OCI-LY1 (cell line): ENCODE measurements around the gene COBL.

ENCODE experiments used
- H2AFZ ChIP-seq: fragments of 200-600 bp; sonication (generic), shearing (Covaris generic); 2 replicates; pipeline ENCODE4 v1.6.0; 2014; ENCODE audit warnings: antibody characterized with exemption, mild to moderate bottlenecking, low read length
- H3F3A ChIP-seq: fragments of 200-600 bp; sonication (generic), shearing (Covaris generic); 2 replicates; pipeline ENCODE4 v1.6.0; 2014; ENCODE audit warnings: mild to moderate bottlenecking, antibody characterized with exemption, low read length, moderate library complexity; ENCODE audit not compliant: insufficient read depth
- H3K27ac ChIP-seq: fragments of 200-600 bp; sonication (generic); 2 replicates; pipeline ENCODE4 v1.5.1; 2014; ENCODE audit warnings: low read length, mixed run types, mild to moderate bottlenecking, low read depth; ENCODE audit not compliant: poor library complexity, severe bottlenecking
- H3K27me3 ChIP-seq: fragments of 200-600 bp; sonication (generic); 2 replicates; pipeline ENCODE4 v1.6.0; 2014; ENCODE audit warnings: antibody characterized with exemption, mild to moderate bottlenecking, low read length, moderate library complexity; ENCODE audit not compliant: insufficient read depth
- H3K36me3 ChIP-seq: fragments of 200-600 bp; sonication (generic); 2 replicates; pipeline ENCODE4 v1.6.1; 2014; ENCODE audit warnings: mild to moderate bottlenecking, antibody characterized with exemption, low read length, moderate library complexity, mixed read lengths; ENCODE audit not compliant: insufficient read depth
- H3K4me1 ChIP-seq: fragments of 200-600 bp; sonication (generic); 2 replicates; pipeline ENCODE4 v1.5.1; 2014; ENCODE audit warnings: mild to moderate bottlenecking, low read length, moderate library complexity; ENCODE audit not compliant: insufficient read depth, severe bottlenecking
- H3K4me2 ChIP-seq: fragments of 200-600 bp; sonication (generic), shearing (Covaris generic); 2 replicates; pipeline ENCODE4 v1.6.1; 2014; ENCODE audit warnings: low read length
- H3K4me3 ChIP-seq: fragments of 200-600 bp; sonication (generic); 2 replicates; pipeline ENCODE4 v1.5.1; 2014; ENCODE audit warnings: low read length, low read depth, mild to moderate bottlenecking, mixed read lengths; ENCODE audit not compliant: poor library complexity, severe bottlenecking
- H3K79me2 ChIP-seq: fragments of 200-600 bp; shearing (Covaris generic); 2 replicates; pipeline ENCODE4 v1.6.1; 2016; ENCODE audit warnings: mixed run types, low read length, mixed read lengths; ENCODE audit not compliant: insufficient read depth
- H3K9ac ChIP-seq: fragments of 200-600 bp; sonication (generic), shearing (Covaris generic); 2 replicates; pipeline ENCODE4 v1.6.1; 2014; ENCODE audit warnings: mild to moderate bottlenecking, low read length, mixed read lengths
- H3K9me2 ChIP-seq: fragments of 200-600 bp; sonication (generic), shearing (Covaris generic); 2 replicates; pipeline ENCODE4 v1.6.1; 2014; ENCODE audit warnings: low read depth, mild to moderate bottlenecking, low read length, mixed read lengths
- H3K9me3 ChIP-seq: fragments of 200-600 bp; shearing (Covaris generic); 2 replicates; pipeline ENCODE4 v1.6.1; 2014; ENCODE audit warnings: low read length, mixed read lengths
- H4K20me1 ChIP-seq: fragments of 200-600 bp; sonication (generic), shearing (Covaris generic); 2 replicates; pipeline ENCODE4 v1.6.0; 2016; ENCODE audit warnings: mild to moderate bottlenecking, low read length; ENCODE audit not compliant: insufficient read depth
- EZH2 ChIP-seq: fragments of 200-600 bp; sonication (generic), shearing (Covaris generic); IDR thresholded peaks from 2 replicates; pipeline ENCODE4 v1.8.0; 2017; ENCODE audit warnings: borderline replicate concordance, mixed run types, mild to moderate bottlenecking, antibody characterized with exemption, low read length, moderate library complexity, mixed read lengths
- TF ChIP-seq, protein P1 (sequence below): fragments of 200-600 bp; sonication (generic), shearing (Covaris generic); IDR thresholded peaks from 2 replicates; pipeline ENCODE4 v1.5.1; 2017; ENCODE audit warnings: mild to moderate bottlenecking, antibody characterized with exemption, low read length, moderate library complexity, mixed read lengths

Gene COBL

DNA sequence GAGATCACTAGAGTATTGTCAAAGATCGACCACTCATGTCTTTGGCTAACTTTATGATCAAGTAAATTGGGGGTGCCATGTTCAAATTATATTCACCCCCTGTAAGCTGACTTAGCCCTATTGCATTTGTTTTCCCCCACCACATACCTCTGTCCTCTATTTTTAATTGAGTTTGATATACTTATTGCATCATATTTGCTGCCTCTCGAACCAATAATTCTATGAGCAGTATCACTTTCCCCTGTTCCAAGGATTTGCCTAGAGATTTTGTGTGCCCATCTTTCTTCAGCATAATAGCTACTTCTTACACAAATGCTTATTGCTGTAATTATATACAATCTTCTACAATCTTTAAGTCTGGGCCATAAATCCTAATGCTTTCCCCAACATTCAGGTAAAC lies 245.2 kb downstream of the COBL start:
- Histone ChIP-seq H3K9me2 (no peaks in the 10 kb centered on the region), H3K79me2 (no peaks in the 10 kb centered on the region), H3K27ac (no peak overlapping the region), H3K9ac (no peak overlapping the region), H3K27me3 (no peaks in the 10 kb centered on the region), H3F3A (no peaks in the 10 kb centered on the region), H3K4me3 (no peak overlapping the region), H2AFZ (no peak overlapping the region), H3K4me1 (no peaks in the 10 kb centered on the region), H3K36me3 (no peaks in the 10 kb centered on the region), H3K9me3 (no peaks in the 10 kb centered on the region), H3K4me2 (no peak overlapping the region), H4K20me1 (no peaks in the 10 kb centered on the region)
- TF ChIP-seq, protein P1, sequence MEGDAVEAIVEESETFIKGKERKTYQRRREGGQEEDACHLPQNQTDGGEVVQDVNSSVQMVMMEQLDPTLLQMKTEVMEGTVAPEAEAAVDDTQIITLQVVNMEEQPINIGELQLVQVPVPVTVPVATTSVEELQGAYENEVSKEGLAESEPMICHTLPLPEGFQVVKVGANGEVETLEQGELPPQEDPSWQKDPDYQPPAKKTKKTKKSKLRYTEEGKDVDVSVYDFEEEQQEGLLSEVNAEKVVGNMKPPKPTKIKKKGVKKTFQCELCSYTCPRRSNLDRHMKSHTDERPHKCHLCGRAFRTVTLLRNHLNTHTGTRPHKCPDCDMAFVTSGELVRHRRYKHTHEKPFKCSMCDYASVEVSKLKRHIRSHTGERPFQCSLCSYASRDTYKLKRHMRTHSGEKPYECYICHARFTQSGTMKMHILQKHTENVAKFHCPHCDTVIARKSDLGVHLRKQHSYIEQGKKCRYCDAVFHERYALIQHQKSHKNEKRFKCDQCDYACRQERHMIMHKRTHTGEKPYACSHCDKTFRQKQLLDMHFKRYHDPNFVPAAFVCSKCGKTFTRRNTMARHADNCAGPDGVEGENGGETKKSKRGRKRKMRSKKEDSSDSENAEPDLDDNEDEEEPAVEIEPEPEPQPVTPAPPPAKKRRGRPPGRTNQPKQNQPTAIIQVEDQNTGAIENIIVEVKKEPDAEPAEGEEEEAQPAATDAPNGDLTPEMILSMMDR: no peak
- no peak for TF ChIP-seq EZH2

DNA sequence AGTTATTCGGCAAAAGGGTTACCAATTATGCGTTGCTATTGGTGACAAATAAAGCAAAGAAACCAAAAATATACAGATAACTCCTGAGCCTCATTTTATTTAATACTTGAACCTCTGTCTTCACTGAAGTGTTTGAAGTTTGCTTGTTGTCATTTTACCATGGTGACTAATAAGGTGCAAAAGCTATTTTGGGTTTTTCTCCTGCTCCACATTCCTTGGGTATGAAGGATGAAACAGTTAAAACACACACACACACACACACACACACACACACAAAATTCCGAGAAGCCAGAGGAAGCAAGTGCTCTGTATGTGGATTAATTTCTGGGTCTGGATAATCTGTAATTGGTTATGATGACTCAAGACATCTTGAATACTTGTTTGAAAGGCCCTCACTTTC lies 246.5 kb downstream of the COBL start:
- no peak overlapping the region for H3K4me3 ChIP-seq
- no peaks in the 10 kb centered on the region for H3K4me1 ChIP-seq
- no peaks in the 10 kb centered on the region for H3K79me2 ChIP-seq
- no peaks in the 10 kb centered on the region for H3K36me3 ChIP-seq
- H2AFZ ChIP-seq: no peak overlapping the region
- no peak overlapping the region for H3K27ac ChIP-seq
- H3K9me2 ChIP-seq: no peaks in the 10 kb centered on the region
- TF ChIP-seq, protein P1: no peak
- TF ChIP-seq EZH2: no peak
- no peaks in the 10 kb centered on the region for H3K27me3 ChIP-seq
- H3K9me3 ChIP-seq: no peaks in the 10 kb centered on the region
- H4K20me1 ChIP-seq: no peaks in the 10 kb centered on the region
- H3K4me2 ChIP-seq: no peak overlapping the region
- no peaks in the 10 kb centered on the region for H3F3A ChIP-seq
- no peak overlapping the region for H3K9ac ChIP-seq

DNA sequence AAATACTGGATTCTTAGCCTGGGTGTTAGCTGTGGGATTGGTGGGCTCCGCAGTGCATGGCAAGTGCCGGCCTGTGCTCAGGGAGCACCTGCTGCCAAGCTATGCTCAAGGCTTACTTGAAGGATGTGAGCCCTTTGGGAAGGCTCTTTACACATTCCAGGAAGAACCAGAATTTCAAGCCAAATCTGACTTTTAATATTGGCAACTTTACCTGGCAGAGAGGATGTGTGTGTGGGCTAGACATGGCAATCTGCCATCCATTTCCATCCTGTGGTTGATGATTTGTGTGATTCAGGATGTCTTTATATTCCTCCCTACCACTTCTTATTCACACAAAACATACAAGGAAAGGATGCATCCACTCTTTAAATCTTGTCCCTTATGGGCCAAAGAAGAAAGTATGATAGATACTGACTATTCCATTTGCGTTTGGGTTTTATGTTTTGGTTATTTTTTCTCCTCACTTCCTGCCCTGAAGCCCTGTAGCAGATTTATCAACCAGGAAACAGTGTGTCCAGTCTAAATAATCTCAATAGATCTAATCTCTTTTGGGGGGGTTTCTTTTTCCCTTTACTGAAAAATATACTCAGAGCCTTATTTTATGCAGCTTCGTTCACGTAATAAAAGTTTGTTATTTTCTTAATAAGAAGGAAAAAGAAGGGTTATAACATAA lies 247.1 kb downstream of the COBL start:
- Histone ChIP-seq H3K9me3 (no peaks in the 10 kb centered on the region), H3F3A (no peaks in the 10 kb centered on the region), H4K20me1 (no peaks in the 10 kb centered on the region), H3K9ac (no peak overlapping the region), H3K4me3 (no peak overlapping the region), H3K9me2 (no peaks in the 10 kb centered on the region), H3K4me2 (no peak overlapping the region), H2AFZ (no peak overlapping the region), H3K36me3 (no peaks in the 10 kb centered on the region), H3K4me1 (no peaks in the 10 kb centered on the region), H3K79me2 (no peaks in the 10 kb centered on the region), H3K27me3 (no peaks in the 10 kb centered on the region), H3K27ac (no peak overlapping the region)
- TF ChIP-seq EZH2: no peak
- TF ChIP-seq, protein P1: no peak
